Prostate gland (tissue), 2 donors: Measurements from ENCODE around the gene CMTM2. TPM values are rescaled to one million over a fixed set of nuclear protein-coding genes. Genes with fewer than 3 reads are reported as not detected.
"Not testable (repeated sequence)": the region's sequence is repeated elsewhere in the genome, so short reads cannot be mapped to it uniquely, and the experiment has no call there.

ENCODE experiments used
- DNase-seq: peaks from one replicate; pipeline ENCODE4 v3.0.0-alpha.2; 2019; ENCODE audit warnings: low spot score
- H3K27ac ChIP-seq, 2 donors: fragments of 200-600 bp; sonication (generic); 2 replicates each; pipeline ENCODE4 v1.5.1; 2017 to 2019
- H3K27me3 ChIP-seq: fragments of 200-600 bp; sonication (generic); replicated peaks from 2 replicates; pipeline ENCODE4 v1.5.1; 2019; ENCODE audit not compliant: insufficient read depth
- H3K36me3 ChIP-seq, 2 donors: fragments of 200-600 bp; sonication (generic); 1 replicate in 1 of 2; 2 replicates in 1 of 2; pipeline versions ENCODE4 v1.5.1 to v1.8.1; 2017 to 2019
- H3K4me1 ChIP-seq: fragments of 200-600 bp; sonication (generic); replicated peaks from 2 replicates; pipeline ENCODE4 v1.5.1; 2019
- H3K4me3 ChIP-seq, 2 donors: fragments of 200-600 bp; sonication (generic); 2 replicates each; pipeline ENCODE4 v1.5.1; 2017 to 2019
- H3K9me3 ChIP-seq: fragments of 200-600 bp; sonication (generic); 2 replicates; pipeline ENCODE4 v1.5.1; 2017
- CTCF ChIP-seq, 4 experiments: fragments of 200-600 bp in 2 of 4; fragments of 450-650 bp in 2 of 4; sonication (generic) in 2 of 4; IDR thresholded peaks; 1 replicate in 3 of 4; 2 replicates in 1 of 4; pipeline ENCODE4 v1.5.1; 2016 to 2019; ENCODE audit warnings: antibody characterized with exemption in 4 of 4, mild to moderate bottlenecking in 2 of 4, moderate library complexity in 2 of 4
- POLR2A ChIP-seq: fragments of 450-650 bp; IDR thresholded peaks from one replicate; pipeline ENCODE4 v1.6.1; 2016; ENCODE audit warnings: antibody characterized with exemption, mild to moderate bottlenecking
- POLR2AphosphoS5 ChIP-seq: sonication (generic); formaldehyde crosslinking; IDR thresholded peaks from one replicate; pipeline ENCODE4 v1.6.1; 2017; ENCODE audit warnings: antibody characterized with exemption
- WGBS: methylation state at CpG from one replicate; pipeline ENCODE4 v1.1.5; 2018; 5-methylcytosine and 5-hydroxymethylcytosine counted together
- intact Hi-C: fragments of 100-400 bp; cut with DNase I; formaldehyde crosslinking; loops from one replicate; pipeline ENCODE4 v1.14.2; 2022
- total RNA-seq, 2 donors: library from RNA; depleted of rRNA; stranded (reverse); fragments of >200 nt; gene quantifications; one replicate each; pipeline ENCODE4 v1.1.0, GENCODE V29; 2016

CMTM2 gene
- total RNA-seq, 2 donors from 2014 or later, result 62.9 TPM; not detected in 1

GRCh38 chr16:66592241-66592640, 13.0 kb downstream of the CMTM2 start:
- Histone ChIP-seq H3K27me3 (no peaks in the 10 kb centered on the region), H3K4me3 (no peak overlapping the region), H3K4me1 (no peaks in the 10 kb centered on the region), H3K9me3 (no peaks in the 10 kb centered on the region), H3K27ac (no peak overlapping the region), H3K36me3 (no peaks in the 10 kb centered on the region)
- no peak for DNase-seq
- TF ChIP-seq POLR2AphosphoS5 (no peak), CTCF (IDR thresholded peaks at IDR 0.05) (no peak), POLR2A (no peak)
- 87% methylated on average over 3 of the region's 3 CpGs for WGBS
- intact Hi-C loops, result no loop called here

- DNase-seq, result no peak
- TF ChIP-seq CTCF (IDR thresholded peaks at IDR 0.05), result no peak
- TF ChIP-seq POLR2AphosphoS5, result no peak
- no peak for TF ChIP-seq POLR2A
- Histone ChIP-seq H3K27ac (no peak overlapping the region), H3K36me3 (no peaks in the 10 kb centered on the region), H3K4me3 (no peak overlapping the region), H3K27me3 (no peaks in the 10 kb centered on the region), H3K4me1 (no peaks in the 10 kb centered on the region), H3K9me3 (no peaks in the 10 kb centered on the region)
- WGBS, result 99% methylated on average over 3 of the region's 3 CpGs
- intact Hi-C loops, result no loop called here
Measured at GRCh38 chr16:66592814-66593213, 13.6 kb downstream of the CMTM2 start.

DNA sequence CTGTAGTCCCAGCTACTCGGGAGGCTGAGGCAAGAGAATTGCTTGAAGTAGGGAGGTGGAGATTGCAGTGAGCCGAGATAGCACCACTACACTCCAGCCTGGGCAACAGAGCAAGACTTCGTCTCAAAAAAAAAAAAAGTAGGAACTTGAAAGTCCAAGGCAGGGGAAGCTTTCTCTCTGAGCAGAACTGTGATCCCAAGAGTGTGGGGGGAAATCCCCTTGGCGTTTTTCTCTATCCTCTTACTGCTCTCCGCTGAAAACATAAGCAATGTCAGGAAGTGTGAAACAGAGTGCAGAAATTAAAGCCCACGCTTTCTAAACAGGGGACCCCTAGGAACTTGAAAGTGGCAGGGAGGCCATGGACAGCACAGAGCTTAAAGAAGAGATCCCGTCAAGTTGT, 15.5 kb downstream of the CMTM2 start:
- Histone ChIP-seq H3K27ac (no peak overlapping the region), H3K4me3 (no peak overlapping the region), H3K27me3 (no peaks in the 10 kb centered on the region), H3K4me1 (no peaks in the 10 kb centered on the region), H3K9me3 (no peaks in the 10 kb centered on the region), H3K36me3 (no peaks in the 10 kb centered on the region)
- TF ChIP-seq POLR2A (no peak), CTCF (IDR thresholded peaks at IDR 0.05) (no peak), POLR2AphosphoS5 (no peak)
- 79% methylated on average over 7 of the region's 7 CpGs for WGBS
- intact Hi-C loops, result no loop called here
- no peak for DNase-seq

DNA sequence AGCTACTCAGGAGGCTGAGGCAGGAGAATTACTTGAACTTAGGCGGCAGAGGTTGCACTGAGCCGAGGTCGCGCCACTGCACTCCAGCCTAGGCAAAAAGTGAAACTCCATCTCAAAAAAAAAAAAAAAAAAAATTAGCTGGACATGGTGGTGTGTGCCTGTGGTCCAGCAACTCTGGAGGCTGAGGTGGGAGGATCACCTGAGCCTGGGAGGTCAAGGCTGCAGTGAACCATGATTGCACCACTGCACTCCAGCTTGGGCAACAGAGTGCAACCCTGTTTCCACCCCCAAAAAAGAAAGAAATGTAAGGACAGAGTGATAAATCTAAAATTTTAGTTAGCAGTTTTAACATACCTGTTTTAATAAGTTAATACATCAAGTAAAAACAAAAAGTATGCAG, 17.3 kb downstream of the CMTM2 start:
- not testable (repeated sequence) for H3K4me1 ChIP-seq

GRCh38 chr16:66596986-66597848, 18.0 kb downstream of the CMTM2 start:
- Histone ChIP-seq H3K4me3 (no peak overlapping the region), H3K27ac (no peak overlapping the region), H3K9me3 (no peaks in the 10 kb centered on the region), H3K36me3 (no peaks in the 10 kb centered on the region), H3K4me1 (no peaks in the 10 kb centered on the region), H3K27me3 (no peaks in the 10 kb centered on the region)
- 86% methylated on average over 5 of the region's 5 CpGs for WGBS
- DNase-seq, result no peak
- intact Hi-C loops, result no loop called here
- TF ChIP-seq POLR2AphosphoS5, result no peak
- no peak for TF ChIP-seq CTCF (IDR thresholded peaks at IDR 0.05)
- TF ChIP-seq POLR2A, result no peak

More for the DNA sequence above, 17.3 kb downstream of the CMTM2 start:
- DNase-seq, H3K36me3 ChIP-seq, intact Hi-C loops, H3K9me3 ChIP-seq, H3K27ac ChIP-seq, H3K27me3 ChIP-seq, H3K4me3 ChIP-seq: not testable (repeated sequence)
- WGBS, result 96% methylated on average over 4 of the region's 4 CpGs
